ENCODE measurements around the gene RTKN.

- TF ChIP-seq CTCF (IDR thresholded peaks at IDR 0.05; ENCODE audit: poor library complexity, severe bottlenecking) (no peak), POLR2AphosphoS5 (IDR thresholded peaks at IDR 0.05) (no peak), MXI1 (conservative IDR thresholded peaks at IDR 0.05; ENCODE audit: poor library complexity, severe bottlenecking) (no peak), REST (IDR thresholded peaks at IDR 0.05; ENCODE audit: borderline replicate concordance) (no peak), EZH2 (IDR thresholded peaks at IDR 0.05; ENCODE audit: borderline replicate concordance, insufficient read depth, low read length, poor library complexity, severe bottlenecking) (no peak)
Measured at GRCh38 chr2:74383254-74383653, 58.5 kb downstream of the RTKN start.
